PFSK-1 (cell line): Measurements from ENCODE around the gene MYO5C.

Experiments used
- FOXP2 ChIP-seq: optimal IDR thresholded peaks from 2 replicates; pipeline ENCODE3; 2011; ENCODE audit warnings: borderline replicate concordance, control low read depth, inconsistent platforms; ENCODE audit not compliant: insufficient read depth; ENCODE audit errors: extremely low read length, extremely low read depth
- POLR2AphosphoS5 ChIP-seq: IDR thresholded peaks from 2 replicates; pipeline ENCODE4 v1.6.1; 2012; ENCODE audit warnings: low read depth, mild to moderate bottlenecking, control low read depth, low read length, moderate library complexity
- REST ChIP-seq, 2 experiments: IDR thresholded peaks; 2 replicates each; pipeline versions ENCODE4 v1.6.1 to v1.8.0; 2011 to 2012; ENCODE audit warnings: low read depth in 2 of 2, low read length in 2 of 2, control low read depth in 1 of 2, inconsistent platforms in 1 of 2, mild to moderate bottlenecking in 1 of 2, moderate library complexity in 1 of 2; ENCODE audit not compliant: insufficient read depth in 1 of 2

- TF ChIP-seq POLR2AphosphoS5 = no peak
- TF ChIP-seq REST (IDR thresholded peaks at IDR 0.05; ENCODE audit: insufficient read depth in 1 of 2, low read depth in 2 of 2, low read length in 2 of 2) = no peak
- no peak for TF ChIP-seq FOXP2
These were observed 150.9 kb downstream of the MYO5C start for GRCh38 chr15:52144656-52145178.
